Testis (tissue), 3 donors: ENCODE results near the gene RGS7. TPM values are rescaled to one million over a fixed set of nuclear protein-coding genes. Genes with fewer than 3 reads are reported as not detected.

Experiments used
- DNase-seq: peaks from one replicate; pipeline ENCODE4 v3.0.0-alpha.2; 2019
- H3K27ac ChIP-seq, 2 donors: fragments of 200-600 bp; sonication (generic); one replicate each; pipeline ENCODE4 v1.5.1; 2019
- H3K27me3 ChIP-seq: fragments of 200-600 bp; sonication (generic); one replicate; pipeline ENCODE4 v1.5.1; 2019
- H3K36me3 ChIP-seq: fragments of 200-600 bp; sonication (generic); one replicate; pipeline ENCODE4 v1.5.1; 2017; ENCODE audit warnings: low read depth; ENCODE audit errors: missing control alignments
- H3K4me1 ChIP-seq: fragments of 200-600 bp; sonication (generic); one replicate; pipeline ENCODE4 v1.5.1; 2019
- H3K4me3 ChIP-seq, 2 donors: fragments of 200-600 bp; sonication (generic); one replicate each; pipeline ENCODE4 v1.5.1; 2017 to 2019
- H3K9me3 ChIP-seq: fragments of 200-600 bp; sonication (generic); one replicate; pipeline ENCODE4 v1.5.1; 2017
- CTCF ChIP-seq, 3 experiments: fragments of 450-650 bp in 2 of 3; fragments of 200-600 bp in 1 of 3; sonication (generic) in 1 of 3; IDR thresholded peaks; one replicate each; pipeline ENCODE4 v1.5.1; 2016 to 2019; ENCODE audit warnings: antibody characterized with exemption in 3 of 3, mild to moderate bottlenecking in 2 of 3, moderate library complexity in 1 of 3
- POLR2A ChIP-seq: fragments of 450-650 bp; IDR thresholded peaks from one replicate; pipeline ENCODE4 v1.6.1; 2017; ENCODE audit warnings: antibody characterized with exemption, mild to moderate bottlenecking, moderate library complexity
- WGBS, 2 donors: methylation state at CpG; one replicate each; pipeline ENCODE4 v1.1.5; 2018; 5-methylcytosine and 5-hydroxymethylcytosine counted together
- intact Hi-C: fragments of 100-400 bp; cut with DNase I; formaldehyde crosslinking; loops from one replicate; pipeline ENCODE4 v1.15.1; 2023; ENCODE audit warnings: low total_unique reads
- polyA plus RNA-seq: library from polyadenylated mRNA; stranded (reverse); fragments of 350-450 nt; fragmentation: Illumina TruSeq; extraction: RNeasy Lipid Tissue Mini Kit (QIAGEN cat#74804); gene quantifications from one replicate; pipeline ENCODE4 v1.2.3, GENCODE V29; 2014; ENCODE audit warnings: low read depth, low replicate concordance; ENCODE audit not compliant: insufficient read depth
- total RNA-seq, 2 donors: library from RNA; depleted of rRNA; stranded (reverse); fragments of >200 nt; gene quantifications; one replicate each; pipeline ENCODE4 v1.2.3, GENCODE V29; 2016

RGS7 gene
- total and polyA plus RNA-seq, 3 donors from 2014 or later: 5.0 to 6.6 (median 5.4) TPM

- TF ChIP-seq POLR2A (no peak), CTCF (IDR thresholded peaks at IDR 0.05) (no peak)
- DNase-seq: no peak
- Histone ChIP-seq H3K27me3 (no peaks in the 10 kb centered on the region), H3K27ac (no peak overlapping the region), H3K4me1 (no peaks in the 10 kb centered on the region), H3K9me3 (no peaks in the 10 kb centered on the region), H3K36me3 (no peaks in the 10 kb centered on the region), H3K4me3 (no peak overlapping the region)
- WGBS, 2 donors: 95 to 96% methylated on average over 11 of the region's 11 CpGs
- intact Hi-C loops: no loop called here
Measured at GRCh38 chr1:240936911-240937668, 419.9 kb downstream of the RGS7 start.

- H3K9me3 ChIP-seq: no peaks in the 10 kb centered on the region
- no peaks in the 10 kb centered on the region for H3K4me1 ChIP-seq
- DNase-seq: no peak
- TF ChIP-seq CTCF (IDR thresholded peaks at IDR 0.05) (no peak), POLR2A (no peak)
- intact Hi-C loops: no loop called here
- no peak overlapping the region for H3K4me3 ChIP-seq
- no peak overlapping the region for H3K27ac ChIP-seq
- 57 to 59% methylated on average over 2 of the region's 2 CpGs for WGBS, 2 donors
- H3K36me3 ChIP-seq: no peaks in the 10 kb centered on the region
- no peaks in the 10 kb centered on the region for H3K27me3 ChIP-seq
Measured at GRCh38 chr1:240935920-240936319, 421.1 kb downstream of the RGS7 start.

- Histone ChIP-seq H3K9me3 (no peaks in the 10 kb centered on the region), H3K4me3 (no peak overlapping the region), H3K27me3 (no peaks in the 10 kb centered on the region), H3K36me3 (no peaks in the 10 kb centered on the region), H3K4me1 (no peaks in the 10 kb centered on the region), H3K27ac (no peak overlapping the region)
- intact Hi-C loops: no loop called here
- TF ChIP-seq CTCF (IDR thresholded peaks at IDR 0.05) (no peak), POLR2A (no peak)
- no peak for DNase-seq
- 74 to 84% methylated on average over 4 of the region's 4 CpGs for WGBS, 2 donors
Measured at GRCh38 chr1:240931031-240931430, 426.0 kb downstream of the RGS7 start.

- Histone ChIP-seq H3K27me3 (no peaks in the 10 kb centered on the region), H3K4me1 (no peaks in the 10 kb centered on the region), H3K27ac (no peak overlapping the region), H3K36me3 (no peaks in the 10 kb centered on the region), H3K4me3 (no peak overlapping the region), H3K9me3 (no peaks in the 10 kb centered on the region)
- no peak for DNase-seq
- intact Hi-C loops: no loop called here
- 90 to 97% methylated on average over 4 of the region's 4 CpGs for WGBS, 2 donors
- TF ChIP-seq CTCF (IDR thresholded peaks at IDR 0.05) (no peak), POLR2A (no peak)
Measured at GRCh38 chr1:240928265-240928664, 428.7 kb downstream of the RGS7 start.

- intact Hi-C loops: no loop called here
- Histone ChIP-seq H3K27ac (no peak overlapping the region), H3K36me3 (no peaks in the 10 kb centered on the region), H3K27me3 (no peaks in the 10 kb centered on the region), H3K9me3 (no peaks in the 10 kb centered on the region), H3K4me3 (no peak overlapping the region), H3K4me1 (no peaks in the 10 kb centered on the region)
- no peak for DNase-seq
- 83 to 95% methylated on average over 3 of the region's 3 CpGs for WGBS, 2 donors
- TF ChIP-seq CTCF (IDR thresholded peaks at IDR 0.05): no peak
- no peak for TF ChIP-seq POLR2A
Measured at GRCh38 chr1:240927821-240928220, 429.2 kb downstream of the RGS7 start.
